DND-41 (cell line): ENCODE data around the gene AREL1.

Experiments
- ATAC-seq: fragments of 200-7000 bp; cut with Tn5 transposase; 3 replicates; pipeline ENCODE4 v1.9.1; 2021; ENCODE audit warnings: low read depth; ENCODE audit not compliant: insufficient read depth
- DNase-seq: peaks from one replicate; pipeline ENCODE4 v3.0.0-alpha.2; 2020
- H2AFZ ChIP-seq: 2 replicates; pipeline ENCODE4 v1.6.0; 2012; ENCODE audit warnings: low read depth, low read length
- H3K27ac ChIP-seq: 2 replicates; pipeline ENCODE4 v1.5.1; 2012; ENCODE audit warnings: low read length, inconsistent platforms
- H3K27me3 ChIP-seq: fragments of 200-600 bp; sonication (generic); 2 replicates; pipeline ENCODE4 v1.6.0; 2012; ENCODE audit warnings: low read length, mild to moderate bottlenecking, inconsistent platforms; ENCODE audit not compliant: insufficient read depth, poor library complexity
- H3K36me3 ChIP-seq: 2 replicates; pipeline ENCODE4 v1.5.1; 2012; ENCODE audit warnings: low read length, inconsistent platforms; ENCODE audit not compliant: insufficient read depth
- H3K4me1 ChIP-seq: 2 replicates; pipeline ENCODE4 v1.5.1; 2012; ENCODE audit warnings: mild to moderate bottlenecking, low read length; ENCODE audit not compliant: insufficient read depth
- H3K4me2 ChIP-seq: 2 replicates; pipeline ENCODE4 v1.6.0; 2012; ENCODE audit warnings: mild to moderate bottlenecking, moderate library complexity, low read length, inconsistent platforms; ENCODE audit not compliant: insufficient read depth
- H3K4me3 ChIP-seq, 2 experiments: fragments of 200-600 bp in 1 of 2; shearing (Covaris generic) in 1 of 2; 2 replicates each; pipeline ENCODE4 v1.5.1; 2012 to 2016; ENCODE audit warnings: inconsistent platforms in 2 of 2, low read length in 2 of 2, mild to moderate bottlenecking in 2 of 2, low read depth in 1 of 2, moderate library complexity in 1 of 2
- H3K79me2 ChIP-seq: 2 replicates; pipeline ENCODE4 v1.6.0; 2012; ENCODE audit warnings: low read length, inconsistent platforms; ENCODE audit not compliant: insufficient read depth
- H3K9ac ChIP-seq: 2 replicates; pipeline ENCODE4 v1.6.0; 2012; ENCODE audit warnings: low read depth, mild to moderate bottlenecking, inconsistent platforms, low read length, moderate library complexity
- H3K9me3 ChIP-seq: 2 replicates; pipeline ENCODE4 v1.5.1; 2012; ENCODE audit warnings: low read length, moderate library complexity, mild to moderate bottlenecking, inconsistent platforms; ENCODE audit not compliant: insufficient read depth, severe bottlenecking
- H4K20me1 ChIP-seq: 2 replicates; pipeline ENCODE4 v1.6.0; 2012; ENCODE audit warnings: low read length; ENCODE audit not compliant: insufficient read depth
- EZH2 ChIP-seq: IDR thresholded peaks from 3 replicates; pipeline ENCODE4 v1.6.1; 2012; ENCODE audit warnings: borderline replicate concordance, low read depth, mild to moderate bottlenecking, moderate library complexity, low read length, inconsistent platforms; ENCODE audit not compliant: severe bottlenecking
- TF ChIP-seq, protein P1 (sequence below): IDR thresholded peaks from 2 replicates; pipeline ENCODE4 v1.5.1; 2012; ENCODE audit warnings: borderline replicate concordance, low read length, moderate library complexity, mild to moderate bottlenecking; ENCODE audit not compliant: poor library complexity, severe bottlenecking; ENCODE audit errors: extremely low read depth

Gene AREL1

DNA sequence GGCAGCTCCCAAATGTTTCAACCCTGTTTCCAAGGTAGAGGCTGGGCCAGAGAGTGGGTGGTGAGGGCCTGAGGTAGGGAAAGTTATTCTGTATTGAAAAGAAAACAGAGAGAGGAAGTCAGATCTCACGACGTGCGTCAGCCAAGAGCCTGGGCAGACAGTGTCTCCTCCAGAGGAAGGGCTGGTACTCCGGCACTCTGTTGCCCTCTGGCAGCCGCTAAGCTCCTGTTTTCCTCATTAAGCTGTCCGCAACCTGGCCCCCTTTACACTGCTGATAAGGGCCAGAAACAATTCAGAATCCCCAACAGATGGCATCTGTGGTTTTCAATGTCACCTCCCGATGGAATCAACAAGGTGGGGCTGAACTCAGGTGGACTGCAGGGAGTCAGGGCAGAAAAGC, 74.8 kb downstream of the AREL1 start:
- Histone ChIP-seq H3K36me3 (no peaks in the 10 kb centered on the region), H2AFZ (no peak overlapping the region), H3K4me2 (no peak overlapping the region), H3K27me3 (no peaks in the 10 kb centered on the region), H3K27ac (no peak overlapping the region), H3K79me2 (no peaks in the 10 kb centered on the region), H4K20me1 (0 out of 2 replicates have a peak, but pooled peaks cover 2% of the 10 kb centered on the region), H3K4me3 (no peak overlapping the region), H3K9ac (no peak overlapping the region), H3K9me3 (no peaks in the 10 kb centered on the region), H3K4me1 (no peaks in the 10 kb centered on the region)
- no peak for ATAC-seq
- TF ChIP-seq, protein P1, sequence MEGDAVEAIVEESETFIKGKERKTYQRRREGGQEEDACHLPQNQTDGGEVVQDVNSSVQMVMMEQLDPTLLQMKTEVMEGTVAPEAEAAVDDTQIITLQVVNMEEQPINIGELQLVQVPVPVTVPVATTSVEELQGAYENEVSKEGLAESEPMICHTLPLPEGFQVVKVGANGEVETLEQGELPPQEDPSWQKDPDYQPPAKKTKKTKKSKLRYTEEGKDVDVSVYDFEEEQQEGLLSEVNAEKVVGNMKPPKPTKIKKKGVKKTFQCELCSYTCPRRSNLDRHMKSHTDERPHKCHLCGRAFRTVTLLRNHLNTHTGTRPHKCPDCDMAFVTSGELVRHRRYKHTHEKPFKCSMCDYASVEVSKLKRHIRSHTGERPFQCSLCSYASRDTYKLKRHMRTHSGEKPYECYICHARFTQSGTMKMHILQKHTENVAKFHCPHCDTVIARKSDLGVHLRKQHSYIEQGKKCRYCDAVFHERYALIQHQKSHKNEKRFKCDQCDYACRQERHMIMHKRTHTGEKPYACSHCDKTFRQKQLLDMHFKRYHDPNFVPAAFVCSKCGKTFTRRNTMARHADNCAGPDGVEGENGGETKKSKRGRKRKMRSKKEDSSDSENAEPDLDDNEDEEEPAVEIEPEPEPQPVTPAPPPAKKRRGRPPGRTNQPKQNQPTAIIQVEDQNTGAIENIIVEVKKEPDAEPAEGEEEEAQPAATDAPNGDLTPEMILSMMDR: no peak
- no peak for TF ChIP-seq EZH2
- no peak for DNase-seq

DNA sequence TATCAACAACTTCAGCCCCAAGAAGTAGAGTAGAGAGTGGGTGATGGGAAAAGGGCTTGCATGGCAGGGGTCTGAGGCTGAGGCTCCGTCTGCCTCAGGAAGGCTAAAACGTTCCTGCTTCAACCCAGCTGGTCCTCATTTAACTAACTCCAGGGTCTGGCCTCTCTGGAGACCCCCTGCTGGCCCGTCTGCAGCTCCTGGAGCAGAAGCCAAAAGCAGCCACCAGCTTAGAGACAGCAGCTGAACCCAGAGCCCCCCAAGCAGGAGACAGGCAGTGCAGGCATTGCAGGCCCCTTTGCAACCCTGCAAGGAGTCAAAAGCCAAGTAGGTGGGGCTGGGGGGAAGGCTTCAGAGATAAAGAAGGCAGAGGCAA, 75.7 kb downstream of the AREL1 start:
- ATAC-seq (no peak), DNase-seq (no peak)
- Histone ChIP-seq H3K36me3 (no peaks in the 10 kb centered on the region), H3K27me3 (no peaks in the 10 kb centered on the region), H3K9me3 (no peaks in the 10 kb centered on the region), H3K79me2 (no peaks in the 10 kb centered on the region), H3K4me3 (no peak overlapping the region), H3K4me2 (no peak overlapping the region), H2AFZ (no peak overlapping the region), H3K27ac (no peak overlapping the region), H4K20me1 (0 out of 2 replicates have a peak, but pooled peaks cover 2% of the 10 kb centered on the region), H3K9ac (no peak overlapping the region), H3K4me1 (no peaks in the 10 kb centered on the region)
- TF ChIP-seq, protein P1: no peak
- no peak for TF ChIP-seq EZH2

DNA sequence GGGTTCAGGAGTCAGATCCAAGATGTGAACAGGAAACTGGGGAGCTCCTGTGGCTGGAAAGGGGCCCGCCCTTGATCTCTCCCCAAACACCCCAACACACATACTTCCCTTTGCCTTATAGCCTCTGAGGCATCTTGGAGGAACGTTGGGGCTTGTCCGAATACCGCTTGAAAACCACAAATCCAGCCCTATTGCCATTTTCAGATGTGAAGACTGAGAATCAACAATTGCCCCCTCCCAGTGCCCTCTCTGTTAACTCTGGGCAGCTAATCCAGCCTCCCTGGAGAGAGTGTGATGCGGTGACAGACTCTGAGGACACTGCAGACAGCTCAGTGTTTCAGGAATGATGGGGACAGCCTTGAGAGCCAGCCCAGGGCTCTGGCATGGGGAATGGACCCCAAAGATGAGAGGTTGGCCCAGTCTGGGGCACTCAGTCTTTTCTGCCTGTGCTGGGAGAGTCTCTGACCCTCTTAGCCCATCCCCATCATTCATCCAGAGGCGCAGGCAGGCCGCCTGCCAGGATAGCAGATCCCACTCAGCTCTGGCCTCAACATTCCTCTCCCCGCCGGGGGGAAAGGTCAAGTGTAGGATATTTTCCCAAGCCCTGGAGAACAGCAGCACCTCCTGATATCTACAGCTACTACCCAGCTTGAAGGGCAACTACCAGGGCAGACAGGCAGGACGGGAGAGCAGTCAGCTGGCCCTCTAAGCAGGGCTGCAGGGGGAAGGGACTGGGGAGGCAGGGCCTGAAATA, 76.3 kb downstream of the AREL1 start:
- H3K36me3 ChIP-seq: no peaks in the 10 kb centered on the region
- TF ChIP-seq EZH2: no peak
- TF ChIP-seq, protein P1: no peak
- 0 out of 2 replicates have a peak, but pooled peaks cover 2% of the 10 kb centered on the region for H4K20me1 ChIP-seq
- no peak overlapping the region for H2AFZ ChIP-seq
- no peak overlapping the region for H3K9ac ChIP-seq
- no peak overlapping the region for H3K4me2 ChIP-seq
- no peaks in the 10 kb centered on the region for H3K4me1 ChIP-seq
- no peak overlapping the region for H3K27ac ChIP-seq
- no peak overlapping the region for H3K4me3 ChIP-seq
- no peaks in the 10 kb centered on the region for H3K9me3 ChIP-seq
- no peak for ATAC-seq
- H3K27me3 ChIP-seq: no peaks in the 10 kb centered on the region
- no peak for DNase-seq
- no peaks in the 10 kb centered on the region for H3K79me2 ChIP-seq
